Endothelial cell of umbilical vein (primary cell): Measurements from ENCODE around the gene DENND2A. TPM values are rescaled to one million over a fixed set of nuclear protein-coding genes. Genes with fewer than 3 reads are reported as not detected.
A peak's percentile ranks its signal among the peaks of the same experiment; 100 is the strongest.

Experiments used
- BruUV-seq: library from RNA; stranded (reverse); fragments of 400-500 nt; replicated peaks from 2 replicates; lab custom pipeline; 2021; lab: Mats Ljungman, UMichigan
- CTCF ChIA-PET: fragments of 300-600, 350-600 bp; sonication (Branson Sonifier 250); formaldehyde crosslinking; loops from one replicate; lab custom pipeline; 2021; ENCODE audit warnings: antibody characterized with exemption, inconsistent platforms; lab: Charles Lee
- POLR2A ChIA-PET: fragments of 300-600, 350-600 bp; sonication (Branson Sonifier 250); formaldehyde crosslinking; loops from one replicate; lab custom pipeline; 2021; ENCODE audit warnings: antibody characterized with exemption, inconsistent platforms; lab: Charles Lee
- DNase-seq: peaks from one replicate; pipeline ENCODE4 v3.0.0-alpha.2; 2011; ENCODE audit warnings: low read depth, low spot score
- FAIRE-seq: peaks from 2 replicates; lab custom pipeline; 2011; peaks lifted over from hg19 to GRCh38; lab: Jason Lieb, UNC
- H2AFZ ChIP-seq: 2 replicates; pipeline ENCODE4 v1.6.0; 2012; ENCODE audit warnings: low read depth, low read length, control low read depth, inconsistent platforms
- H3K27ac ChIP-seq: 2 replicates; pipeline ENCODE4 v1.5.1; 2011; ENCODE audit warnings: low read depth, mild to moderate bottlenecking, control low read depth, low read length, moderate library complexity; ENCODE audit not compliant: insufficient read depth
- H3K27me3 ChIP-seq, 2 experiments: 2 replicates each; pipeline versions ENCODE4 v1.6.0 to v1.6.1; 2011; ENCODE audit warnings: low read length in 2 of 2, mixed read lengths in 1 of 2; ENCODE audit not compliant: control insufficient read depth in 2 of 2, insufficient read depth in 2 of 2
- H3K36me3 ChIP-seq, 2 experiments: 2 replicates in 1 of 2; 3 replicates in 1 of 2; pipeline ENCODE4 v1.5.1; 2011; ENCODE audit warnings: low read length in 2 of 2, mild to moderate bottlenecking in 1 of 2, moderate library complexity in 1 of 2; ENCODE audit not compliant: control insufficient read depth in 2 of 2, insufficient read depth in 2 of 2; ENCODE audit errors: extremely low read depth in 1 of 2
- H3K4me1 ChIP-seq: 3 replicates; pipeline ENCODE4 v1.5.1; 2011; ENCODE audit warnings: mild to moderate bottlenecking, low read length; ENCODE audit not compliant: control insufficient read depth, insufficient read depth; ENCODE audit errors: extremely low read depth
- H3K4me2 ChIP-seq: 2 replicates; pipeline ENCODE4 v1.6.1; 2011; ENCODE audit warnings: low read length, control low read depth, mixed read lengths; ENCODE audit not compliant: insufficient read depth
- H3K4me3 ChIP-seq, 3 experiments: fragments of 200-600 bp in 1 of 3; sonication (generic), shearing (Covaris generic) in 1 of 3; replicated peaks in 1 of 3; 2 replicates each; pipeline ENCODE4 v1.5.1; 2011 to 2016; ENCODE audit warnings: control low read depth in 3 of 3, low read length in 3 of 3, mild to moderate bottlenecking in 2 of 3, inconsistent platforms in 1 of 3, low read depth in 1 of 3, moderate library complexity in 1 of 3; ENCODE audit not compliant: insufficient read depth in 1 of 3
- H3K79me2 ChIP-seq: 2 replicates; pipeline ENCODE4 v1.6.0; 2012; ENCODE audit warnings: low read length, inconsistent platforms; ENCODE audit not compliant: control insufficient read depth, insufficient read depth
- H3K9ac ChIP-seq: replicated peaks from 2 replicates; pipeline ENCODE3; 2011; ENCODE audit warnings: low read length, control low read depth; ENCODE audit not compliant: insufficient read depth; ENCODE audit errors: extremely low read depth
- H3K9me1 ChIP-seq: replicated peaks from 3 replicates; pipeline ENCODE4 v1.6.0; 2011; ENCODE audit warnings: mild to moderate bottlenecking, low read length; ENCODE audit not compliant: control insufficient read depth, insufficient read depth; ENCODE audit errors: extremely low read depth
- H3K9me3 ChIP-seq: replicated peaks from 2 replicates; pipeline ENCODE4 v1.5.1; 2012; ENCODE audit warnings: low read length, inconsistent platforms; ENCODE audit not compliant: control insufficient read depth, insufficient read depth
- H4K20me1 ChIP-seq: replicated peaks from 2 replicates; pipeline ENCODE3; 2011; ENCODE audit warnings: mild to moderate bottlenecking, low read length; ENCODE audit not compliant: control insufficient read depth, insufficient read depth; ENCODE audit errors: extremely low read depth
- CTCF ChIP-seq, 2 donors: IDR thresholded peaks; 1 replicate in 1 of 2; 2 replicates in 1 of 2; pipeline ENCODE4 v1.5.1; 2011; ENCODE audit warnings: low read length in 2 of 2, mild to moderate bottlenecking in 2 of 2, moderate library complexity in 2 of 2, control low read depth in 1 of 2, inconsistent platforms in 1 of 2, low read depth in 1 of 2; ENCODE audit not compliant: insufficient read depth in 1 of 2; ENCODE audit errors: extremely low read depth in 1 of 2
- EZH2 ChIP-seq: IDR thresholded peaks from 2 replicates; pipeline ENCODE4 v1.6.1; 2012; ENCODE audit warnings: borderline replicate concordance, low read depth, mild to moderate bottlenecking, moderate library complexity, low read length, inconsistent platforms; ENCODE audit not compliant: severe bottlenecking
- FOS ChIP-seq: IDR thresholded peaks from 2 replicates; pipeline ENCODE4 v1.6.1; 2011; ENCODE audit warnings: mild to moderate bottlenecking, low read length, moderate library complexity, borderline replicate concordance; ENCODE audit not compliant: insufficient read depth
- MYC ChIP-seq: IDR thresholded peaks from one replicate; pipeline ENCODE4 v1.6.1; 2011; ENCODE audit warnings: mild to moderate bottlenecking, low read depth, low read length
- POLR2AphosphoS5 ChIP-seq: IDR thresholded peaks from 2 replicates; pipeline ENCODE4 v1.6.1; 2012; ENCODE audit warnings: low read depth, mild to moderate bottlenecking, control low read depth, low read length, moderate library complexity; ENCODE audit not compliant: insufficient read depth
- dilution Hi-C: fragments of 300-500 bp; cut with MboI; formaldehyde crosslinking; loops from one replicate; pipeline ENCODE4 v1.15.0; 2019; ENCODE audit warnings: low sequenced_read_pairs; ENCODE audit not compliant: extremely low pct_ligation_motif_present
- intact Hi-C: fragments of 100-400 bp; cut with micrococcal nuclease; formaldehyde crosslinking; loops from one replicate; pipeline ENCODE4 v1.10.0; 2022
- polyA plus RNA-seq, 4 experiments: library from polyadenylated mRNA; depleted of rRNA in 3 of 4; stranded (reverse) in 3 of 4; unstranded in 1 of 4; fragments of >200 nt; gene quantifications; 2 replicates each; pipeline versions ENCODE4 v1.2.1 to v1.2.3, GENCODE V29; 2011 to 2012; ENCODE audit warnings: missing spikeins in 1 of 4
- total RNA-seq: library from RNA; stranded (reverse); gene quantifications from 2 replicates; pipeline ENCODE4 v1.2.3, GENCODE V29; 2021

Gene DENND2A
- total and polyA plus RNA-seq, 2 donors (not counting 3 experiments of a cell fraction or from before 2014, with no cell fraction given) = 0.33 TPM; not detected in 1

- dilution Hi-C loops (no loop called here), intact Hi-C loops (no loop called here)
- Histone ChIP-seq H3K79me2 (no peaks in the 10 kb centered on the region), H3K9me1 (no peaks in the 10 kb centered on the region), H3K27ac (no peak overlapping the region), H2AFZ (no peak overlapping the region), H3K9me3 (no peaks in the 10 kb centered on the region), H3K4me3 (no peak overlapping the region), H3K4me2 (no peak overlapping the region), H3K4me1 (peaks cover 4% of the 10 kb centered on the region), H4K20me1 (no peaks in the 10 kb centered on the region), H3K9ac (no peak overlapping the region), H3K36me3 (no peaks in the 10 kb centered on the region), H3K27me3 (peaks cover 0 to 3% of the 10 kb centered on the region in 2 experiments)
- TF ChIP-seq CTCF (IDR thresholded peaks at IDR 0.05; ENCODE audit: extremely low read depth in 1 of 2, insufficient read depth in 1 of 2, low read depth in 1 of 2, low read length in 2 of 2) (peak; percentile 26 to 48), POLR2AphosphoS5 (no peak), MYC (no peak), FOS (no peak), EZH2 (no peak)
- DNase-seq (no peak), FAIRE-seq (no peak)
- no TSS peak for BruUV-seq
- POLR2A ChIA-PET = interaction anchor here (0.6 kb wide), 1 partner anchor 252 kb away, joined by 3 read pairs; no protein-coding TSS in a partner anchor
- CTCF ChIA-PET = interaction anchor here (0.9 to 1.6 kb wide), 4 partner anchors 9 to 169 kb away, joined by 3 to 6 read pairs (median 4); no protein-coding TSS in a partner anchor
Observed at GRCh38 chr7:140646931-140647647, 6.5 kb upstream of the DENND2A start.
